Measurements from ENCODE around the gene SHC2. TPM values are rescaled to one million over a fixed set of nuclear protein-coding genes. Genes with fewer than 3 reads are reported as not detected.

The SHC2 gene
- total and polyA plus RNA-seq, 11 donors, result 6.7 to 35.8 (median 14.6) TPM

- intact Hi-C loops (cut with DNase I), result no loop called here
Measured at GRCh38 chr19:375395-376110, 85.3 kb downstream of the SHC2 start.

GRCh38 chr19:374886-375235, 86.0 kb downstream of the SHC2 start:
- Histone ChIP-seq H3K27me3 (peaks cover 0 to 39% (median 7%) of the 10 kb centered on the region in 9 donors), H3K27ac (no peak overlapping the region), H3K4me1 (peaks cover 0 to 19% (median 14%) of the 10 kb centered on the region in 12 donors), H3K36me3 (no peaks in the 10 kb centered on the region), H3K9me3 (no peaks in the 10 kb centered on the region), H3K4me3 (no peak overlapping the region)
- TF ChIP-seq POLR2A (IDR thresholded peaks at IDR 0.05) (no peak), CTCF (IDR thresholded peaks at IDR 0.05) (no peak)
- ATAC-seq, result no peak
- intact Hi-C loops (cut with DNase I), result no loop called here
- peak in 1 of 5 donors; percentile 54 for DNase-seq
- 71 to 74% (median 73%) methylated on average over 16 to 17 of the region's 17 CpGs for WGBS, 4 donors

More at GRCh38 chr19:375395-376110, 85.3 kb downstream of the SHC2 start:
- no peak for TF ChIP-seq POLR2A (IDR thresholded peaks at IDR 0.05)
- no peak for TF ChIP-seq CTCF (IDR thresholded peaks at IDR 0.05)
- no peak overlapping the region for H3K27ac ChIP-seq
- H3K36me3 ChIP-seq, result no peaks in the 10 kb centered on the region
- DNase-seq (peak in 1 of 5 donors; percentile 55), ATAC-seq (no peak)
- H3K4me1 ChIP-seq, result peaks cover 0 to 19% (median 14%) of the 10 kb centered on the region in 12 donors
- WGBS, 4 donors, result 78 to 84% (median 83%) methylated on average over 42 to 43 of the region's 43 CpGs
- H3K27me3 ChIP-seq, result peaks cover 0 to 39% (median 7%) of the 10 kb centered on the region in 9 donors
- H3K9me3 ChIP-seq, result no peaks in the 10 kb centered on the region
- H3K4me3 ChIP-seq, result no peak overlapping the region

DNA sequence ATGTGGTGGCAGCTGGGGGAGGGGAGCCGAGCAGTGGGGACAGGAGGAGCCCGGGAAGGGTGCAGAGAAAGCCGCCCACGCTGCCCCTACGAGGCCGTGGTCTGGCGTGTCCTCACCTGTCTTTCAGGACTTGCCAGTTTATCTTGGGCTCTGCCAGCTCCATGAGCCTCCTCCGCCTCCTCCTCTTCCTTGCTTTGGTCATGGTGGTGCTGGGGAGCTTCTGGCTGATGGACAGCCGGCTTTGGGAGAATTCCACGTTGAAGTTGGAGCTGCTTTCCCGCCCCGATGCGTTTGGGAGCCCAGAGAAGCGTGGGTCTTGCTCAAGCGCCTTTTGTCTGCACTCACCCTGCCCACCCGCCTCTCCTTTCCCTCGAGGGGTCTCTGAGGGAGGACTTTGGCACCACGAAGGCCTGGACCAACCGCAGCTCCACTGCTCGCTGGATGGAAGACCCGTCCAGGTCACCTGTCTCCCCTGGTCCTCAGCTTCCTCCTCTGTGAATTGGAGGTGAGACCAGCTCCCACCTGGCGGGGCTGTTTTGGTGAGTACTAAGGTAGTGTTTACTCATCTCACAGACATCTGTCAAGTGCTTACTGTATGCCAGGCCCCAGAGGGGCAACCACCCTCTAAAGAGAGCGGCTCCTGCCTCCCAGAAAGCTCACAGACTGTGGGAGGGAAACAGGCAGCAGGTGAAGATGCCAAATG, 86.5 kb downstream of the SHC2 start:
- Histone ChIP-seq H3K36me3 (no peaks in the 10 kb centered on the region), H3K27me3 (peaks cover 0 to 39% (median 7%) of the 10 kb centered on the region in 9 donors), H3K4me1 (peaks cover 0 to 19% (median 14%) of the 10 kb centered on the region in 12 donors), H3K4me3 (no peak overlapping the region), H3K27ac (no peak overlapping the region), H3K9me3 (no peaks in the 10 kb centered on the region)
- peak in 1 of 5 donors; percentile 35 for DNase-seq
- intact Hi-C loops (cut with DNase I), result no loop called here
- TF ChIP-seq CTCF (IDR thresholded peaks at IDR 0.05) (no peak), POLR2A (IDR thresholded peaks at IDR 0.05) (no peak)
- ATAC-seq, result no peak
- 75 to 84% (median 75%) methylated on average over 19 to 23 of the region's 23 CpGs for WGBS, 4 donors
